HepG2 (cell line): ENCODE results near the gene ARHGEF37. TPM values are rescaled to one million over a fixed set of nuclear protein-coding genes. Genes with fewer than 3 reads are reported as not detected.

Source experiments
- ATF1 ChIP-seq: IDR thresholded peaks from 2 replicates; pipeline ENCODE4 v1.6.1; 2016; ENCODE audit warnings: mild to moderate bottlenecking, control low read depth
- ATF7 ChIP-seq, 2 experiments: fragments of 450-650 bp in 1 of 2; sonication (generic) in 1 of 2; formaldehyde crosslinking in 1 of 2; IDR thresholded peaks; 2 replicates each; pipeline versions ENCODE4 v1.4.0 to v1.6.1; 2016 to 2020; ENCODE audit warnings: antibody characterized with exemption in 1 of 2, mild to moderate bottlenecking in 1 of 2, missing genetic modification reagents in 1 of 2
- ESRRA ChIP-seq: sonication (generic); formaldehyde crosslinking; IDR thresholded peaks from 2 replicates; pipeline ENCODE4 v1.5.1; 2020; ENCODE audit warnings: mild to moderate bottlenecking, low read depth, missing genetic modification reagents
- GABPA ChIP-seq, 2 experiments: IDR thresholded peaks; 2 replicates each; pipeline ENCODE4 v1.6.1; 2011 to 2016; ENCODE audit warnings: low read depth in 2 of 2, low read length in 1 of 2, missing biosample characterization in 1 of 2, missing genetic modification characterization in 1 of 2
- HES4 ChIP-seq: sonication (generic); formaldehyde crosslinking; IDR thresholded peaks from 2 replicates; pipeline ENCODE4 v1.9.0; 2021; ENCODE audit warnings: mild to moderate bottlenecking, missing genetic modification reagents, borderline replicate concordance
- PAF1 ChIP-seq: IDR thresholded peaks from 2 replicates; pipeline ENCODE4 v1.6.1; 2016; ENCODE audit warnings: missing genetic modification reagents, missing compliant biosample characterization
- PHF20 ChIP-seq: sonication (generic); formaldehyde crosslinking; IDR thresholded peaks from 2 replicates; pipeline ENCODE4 v1.5.0; 2020; ENCODE audit warnings: mild to moderate bottlenecking, missing genetic modification reagents
- PITX1 ChIP-seq: sonication (generic); formaldehyde crosslinking; IDR thresholded peaks from 2 replicates; pipeline ENCODE4 v1.5.1; 2020; ENCODE audit warnings: mild to moderate bottlenecking, missing genetic modification reagents
- SALL2 ChIP-seq: sonication (generic); formaldehyde crosslinking; IDR thresholded peaks from 2 replicates; pipeline ENCODE4 v1.8.1; 2023; ENCODE audit warnings: mild to moderate bottlenecking, missing genetic modification reagents, inconsistent platforms
- TCF7 ChIP-seq: sonication (generic); IDR thresholded peaks from 2 replicates; pipeline ENCODE4 v1.6.1; 2016; ENCODE audit warnings: antibody characterized with exemption, low read depth
- ZNF138 ChIP-seq: sonication (generic); formaldehyde crosslinking; IDR thresholded peaks from 2 replicates; pipeline ENCODE4 v1.5.0; 2020; ENCODE audit warnings: mild to moderate bottlenecking, low read depth, missing genetic modification reagents
- ZNF354B ChIP-seq: sonication (generic); formaldehyde crosslinking; IDR thresholded peaks from 2 replicates; pipeline ENCODE4 v1.8.0; 2022; ENCODE audit warnings: mild to moderate bottlenecking, missing genetic modification reagents
- ZNF431 ChIP-seq: sonication (generic); formaldehyde crosslinking; IDR thresholded peaks from 2 replicates; pipeline ENCODE4 v1.9.0; 2022; ENCODE audit warnings: missing genetic modification reagents, low read depth, mild to moderate bottlenecking, borderline replicate concordance
- ZNF543 ChIP-seq: sonication (generic); formaldehyde crosslinking; IDR thresholded peaks from 2 replicates; pipeline ENCODE4 v1.4.0; 2020; ENCODE audit warnings: mild to moderate bottlenecking, missing genetic modification reagents
- ZNF614 ChIP-seq: IDR thresholded peaks from 2 replicates; pipeline ENCODE4 v1.6.1; 2018; ENCODE audit warnings: missing biosample characterization, missing genetic modification reagents, inconsistent platforms, borderline replicate concordance
- ZNF709 ChIP-seq: sonication (generic); formaldehyde crosslinking; IDR thresholded peaks from 2 replicates; pipeline ENCODE4 v1.5.0; 2020; ENCODE audit warnings: mild to moderate bottlenecking, missing genetic modification reagents
- ZNF724P ChIP-seq: sonication (generic); formaldehyde crosslinking; IDR thresholded peaks from 2 replicates; pipeline ENCODE4 v1.8.0; 2022; ENCODE audit warnings: missing genetic modification reagents, borderline replicate concordance
- ZNF850 ChIP-seq: sonication (generic); formaldehyde crosslinking; conservative IDR thresholded peaks from 2 replicates; pipeline ENCODE4 v1.9.0; 2021; ENCODE audit warnings: mild to moderate bottlenecking, missing genetic modification reagents
- ZSCAN30 ChIP-seq: sonication (generic); formaldehyde crosslinking; IDR thresholded peaks from 2 replicates; pipeline ENCODE4 v1.5.0; 2020; ENCODE audit warnings: mild to moderate bottlenecking, missing genetic modification reagents
- polyA plus RNA-seq, 8 experiments: library from polyadenylated mRNA; depleted of rRNA in 3 of 8; stranded (reverse) in 7 of 8; unstranded in 1 of 8; fragments of >200 nt; fragmentation: Illumina TruSeq in 4 of 8; extraction: Trizol in 4 of 8; gene quantifications; 2 replicates each; pipeline versions ENCODE4 v1.2.1 to v1.2.3, GENCODE V29; 2011 to 2016; ENCODE audit warnings: low read depth in 4 of 8, missing spikeins in 1 of 8, mixed read lengths in 1 of 8; ENCODE audit not compliant: insufficient read depth in 1 of 8
- total RNA-seq, 5 experiments: library from RNA; depleted of rRNA; stranded (reverse); fragments of >200 nt; fragmentation: Illumina TruSeq; extraction: Trizol; gene quantifications; 2 replicates each; pipeline ENCODE4 v1.2.3, GENCODE V29; 2016; ENCODE audit warnings: low read depth in 1 of 5
- TF ChIP-seq, protein P1 (sequence below): sonication (generic); formaldehyde crosslinking; IDR thresholded peaks from 2 replicates; pipeline ENCODE4 v1.8.1; 2023; ENCODE audit warnings: mild to moderate bottlenecking, missing genetic modification reagents
- TF ChIP-seq, protein P2 (sequence below): sonication (generic); formaldehyde crosslinking; IDR thresholded peaks from 2 replicates; pipeline ENCODE4 v1.8.0; 2022; ENCODE audit warnings: missing genetic modification reagents, mild to moderate bottlenecking, moderate library complexity, borderline replicate concordance
- TF ChIP-seq, protein P3 (sequence below): sonication (generic); formaldehyde crosslinking; IDR thresholded peaks from 2 replicates; pipeline ENCODE4 v1.8.1; 2023; ENCODE audit warnings: missing genetic modification reagents, inconsistent platforms, borderline replicate concordance
- TF ChIP-seq, protein P4 (sequence below): sonication (generic); formaldehyde crosslinking; IDR thresholded peaks from 2 replicates; pipeline ENCODE4 v1.5.1; 2020; ENCODE audit warnings: missing genetic modification reagents, mild to moderate bottlenecking, borderline replicate concordance

The ARHGEF37 gene
- total and polyA plus RNA-seq, 2 of the 13 experiments (the other 11 are each of a cell fraction or from before 2014, with no cell fraction given): 0.18 to 0.27 TPM

DNA sequence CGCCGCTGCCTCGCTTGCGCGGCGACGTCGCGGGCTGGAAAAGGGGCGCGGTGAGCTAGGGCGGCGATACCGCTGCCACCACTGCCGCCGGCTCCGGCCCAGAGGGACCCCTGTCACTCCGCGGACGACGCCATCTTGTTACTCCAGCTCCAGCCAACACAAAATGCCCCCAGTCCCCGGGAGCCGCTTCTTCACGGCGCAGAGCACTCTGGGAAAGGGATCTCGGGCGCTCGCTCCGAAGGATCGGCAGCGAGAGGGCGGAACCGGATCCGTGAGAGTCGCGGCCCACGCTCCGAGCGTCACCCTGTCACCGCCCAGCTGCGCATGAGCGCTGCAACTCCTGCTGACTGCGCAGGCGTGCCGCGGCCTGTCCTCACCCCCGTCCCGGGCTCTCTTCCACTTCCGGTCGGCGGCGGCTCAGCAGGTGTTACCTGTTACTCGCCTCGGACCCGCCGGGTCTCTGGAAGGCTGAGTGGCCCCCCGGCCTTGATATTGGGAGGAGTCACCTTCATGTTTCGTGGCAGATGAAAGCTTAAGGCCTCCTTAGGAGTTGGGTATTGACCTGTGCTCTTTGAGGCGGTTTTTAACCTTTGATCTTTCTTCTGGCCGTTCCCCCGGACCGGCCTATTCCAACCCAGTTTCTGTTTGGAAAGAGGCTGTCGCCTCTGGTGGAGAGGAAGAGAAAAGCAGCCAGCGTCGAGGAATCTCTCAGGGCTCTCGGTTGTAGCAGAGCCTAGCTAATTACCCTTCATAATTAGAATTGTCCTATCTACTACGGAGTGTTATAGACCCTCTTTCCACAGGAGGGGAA lies 29.9 kb upstream of the ARHGEF37 start, which contains the start of gene CSNK1A1 (continued):
- TF ChIP-seq, protein P1, sequence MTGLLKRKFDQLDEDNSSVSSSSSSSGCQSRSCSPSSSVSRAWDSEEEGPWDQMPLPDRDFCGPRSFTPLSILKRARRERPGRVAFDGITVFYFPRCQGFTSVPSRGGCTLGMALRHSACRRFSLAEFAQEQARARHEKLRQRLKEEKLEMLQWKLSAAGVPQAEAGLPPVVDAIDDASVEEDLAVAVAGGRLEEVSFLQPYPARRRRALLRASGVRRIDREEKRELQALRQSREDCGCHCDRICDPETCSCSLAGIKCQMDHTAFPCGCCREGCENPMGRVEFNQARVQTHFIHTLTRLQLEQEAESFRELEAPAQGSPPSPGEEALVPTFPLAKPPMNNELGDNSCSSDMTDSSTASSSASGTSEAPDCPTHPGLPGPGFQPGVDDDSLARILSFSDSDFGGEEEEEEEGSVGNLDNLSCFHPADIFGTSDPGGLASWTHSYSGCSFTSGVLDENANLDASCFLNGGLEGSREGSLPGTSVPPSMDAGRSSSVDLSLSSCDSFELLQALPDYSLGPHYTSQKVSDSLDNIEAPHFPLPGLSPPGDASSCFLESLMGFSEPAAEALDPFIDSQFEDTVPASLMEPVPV (CRISPR knock-in tag): peak; percentile 91
- TF ChIP-seq ZNF724P (peak; percentile 49; the same call in 1 of the 2 replicates), ATF7 (IDR thresholded peaks at IDR 0.05) (no peak), ATF7 (CRISPR knock-in tag; IDR thresholded peaks at IDR 0.05) (0 out of 2 replicates have a peak, but pooled peaks have one; percentile 17), TCF7 (peak; percentile 81), PITX1 (CRISPR knock-in tag) (peak; percentile 31; the same call in 1 of the 2 replicates), PAF1 (CRISPR knock-in tag) (no peak), SALL2 (CRISPR knock-in tag) (no peak; the same call in 1 of the 2 replicates), ZNF543 (no peak), ZNF850 (0 out of 2 replicates have a peak, but pooled peaks have one; percentile 46), ZNF431 (CRISPR knock-in tag) (0 out of 2 replicates have a peak, but pooled peaks have one; percentile 17), ZNF354B (CRISPR knock-in tag) (0 out of 2 replicates have a peak, but pooled peaks have one; percentile 13), ESRRA (CRISPR knock-in tag) (peak; percentile 76), PHF20 (CRISPR knock-in tag) (peak; percentile 87), ZNF709 (CRISPR knock-in tag) (peak; percentile 84; the same call in 1 of the 2 replicates), ATF1 (CRISPR knock-in tag) (peak; percentile 72), GABPA (IDR thresholded peaks at IDR 0.05; ENCODE audit: low read depth, low read length) (peak; percentile 79), GABPA (CRISPR knock-in tag; IDR thresholded peaks at IDR 0.05; ENCODE audit: low read depth) (peak; percentile 94), ZNF614 (peak; percentile 84), ZNF138 (no peak), HES4 (no peak), ZSCAN30 (CRISPR knock-in tag) (0 out of 2 replicates have a peak, but pooled peaks have one; percentile 57)
- TF ChIP-seq, protein P2, sequence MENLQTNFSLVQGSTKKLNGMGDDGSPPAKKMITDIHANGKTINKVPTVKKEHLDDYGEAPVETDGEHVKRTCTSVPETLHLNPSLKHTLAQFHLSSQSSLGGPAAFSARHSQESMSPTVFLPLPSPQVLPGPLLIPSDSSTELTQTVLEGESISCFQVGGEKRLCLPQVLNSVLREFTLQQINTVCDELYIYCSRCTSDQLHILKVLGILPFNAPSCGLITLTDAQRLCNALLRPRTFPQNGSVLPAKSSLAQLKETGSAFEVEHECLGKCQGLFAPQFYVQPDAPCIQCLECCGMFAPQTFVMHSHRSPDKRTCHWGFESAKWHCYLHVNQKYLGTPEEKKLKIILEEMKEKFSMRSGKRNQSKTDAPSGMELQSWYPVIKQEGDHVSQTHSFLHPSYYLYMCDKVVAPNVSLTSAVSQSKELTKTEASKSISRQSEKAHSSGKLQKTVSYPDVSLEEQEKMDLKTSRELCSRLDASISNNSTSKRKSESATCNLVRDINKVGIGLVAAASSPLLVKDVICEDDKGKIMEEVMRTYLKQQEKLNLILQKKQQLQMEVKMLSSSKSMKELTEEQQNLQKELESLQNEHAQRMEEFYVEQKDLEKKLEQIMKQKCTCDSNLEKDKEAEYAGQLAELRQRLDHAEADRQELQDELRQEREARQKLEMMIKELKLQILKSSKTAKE (CRISPR knock-in tag): no peak
- TF ChIP-seq, protein P3, sequence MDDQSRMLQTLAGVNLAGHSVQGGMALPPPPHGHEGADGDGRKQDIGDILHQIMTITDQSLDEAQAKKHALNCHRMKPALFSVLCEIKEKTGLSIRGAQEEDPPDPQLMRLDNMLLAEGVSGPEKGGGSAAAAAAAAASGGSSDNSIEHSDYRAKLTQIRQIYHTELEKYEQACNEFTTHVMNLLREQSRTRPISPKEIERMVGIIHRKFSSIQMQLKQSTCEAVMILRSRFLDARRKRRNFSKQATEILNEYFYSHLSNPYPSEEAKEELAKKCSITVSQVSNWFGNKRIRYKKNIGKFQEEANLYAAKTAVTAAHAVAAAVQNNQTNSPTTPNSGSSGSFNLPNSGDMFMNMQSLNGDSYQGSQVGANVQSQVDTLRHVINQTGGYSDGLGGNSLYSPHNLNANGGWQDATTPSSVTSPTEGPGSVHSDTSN (CRISPR knock-in tag): no peak
- TF ChIP-seq, protein P4, sequence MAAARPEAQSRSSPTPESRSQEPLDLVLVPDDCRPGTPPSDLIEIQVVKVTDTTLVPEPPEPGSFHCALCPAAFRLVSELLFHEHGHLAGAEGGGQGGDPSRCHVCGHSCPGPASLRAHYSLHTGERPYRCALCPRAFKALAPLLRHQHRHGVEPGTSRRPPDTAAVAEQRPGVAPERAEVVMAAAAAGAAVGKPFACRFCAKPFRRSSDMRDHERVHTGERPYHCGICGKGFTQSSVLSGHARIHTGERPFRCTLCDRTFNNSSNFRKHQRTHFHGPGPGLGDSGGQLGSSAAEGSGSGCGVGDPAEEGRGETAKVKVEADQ (CRISPR knock-in tag): peak; percentile 81
